COR-L47 (cell line): ENCODE data around the gene ADK.
"Not testable (repeated sequence)": the region's sequence is repeated elsewhere in the genome, so short reads cannot be mapped to it uniquely, and the experiment has no call there.

ENCODE experiments used
- DNase-seq: peaks from one replicate; lab custom pipeline; 2025; lab: John Stamatoyannopoulos, UW

ADK gene

DNA sequence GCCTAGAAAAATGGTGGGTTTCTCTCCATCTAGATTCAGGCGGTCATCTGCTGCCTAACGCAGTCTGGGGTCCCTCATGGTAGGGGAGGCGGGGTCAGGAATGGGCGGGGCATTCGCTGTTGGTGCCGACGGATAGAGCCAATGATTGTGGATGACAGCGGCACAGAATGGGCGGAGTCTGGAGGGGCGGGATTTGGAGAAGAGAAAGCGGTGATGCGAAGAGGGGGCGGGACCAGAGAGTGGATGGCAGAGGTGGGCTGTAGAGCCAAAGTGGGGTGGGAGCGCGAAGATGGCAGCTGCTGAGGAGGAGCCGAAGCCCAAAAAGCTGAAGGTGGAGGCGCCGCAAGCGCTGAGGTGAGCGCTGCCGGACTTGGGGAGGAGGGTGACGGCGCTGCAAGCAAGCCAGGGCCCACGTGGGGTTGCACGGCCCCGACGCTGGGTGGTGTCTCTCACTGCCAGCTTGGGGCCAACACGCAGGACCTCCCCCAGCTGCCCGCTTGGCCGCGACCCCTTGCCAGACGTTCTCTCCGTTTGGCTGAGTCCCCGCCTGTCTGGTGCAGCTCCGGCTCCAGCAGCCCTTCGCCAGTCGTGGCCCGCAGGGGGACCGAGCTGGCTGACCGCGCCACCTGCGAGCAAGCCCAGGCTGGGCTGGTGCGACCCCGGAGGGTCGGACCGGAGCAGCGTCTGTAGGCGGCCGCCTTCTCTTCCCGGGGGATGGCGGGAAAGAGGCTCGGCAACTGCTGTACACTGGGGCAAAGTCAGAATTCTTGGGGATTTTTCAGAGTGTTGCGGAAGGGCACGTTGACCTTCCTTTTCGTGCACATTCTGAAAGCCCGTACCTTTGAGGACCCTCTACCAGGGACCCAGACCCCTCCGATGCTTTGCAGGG is at the start of gene ADK:
Gene ADK, plus strand, starts transcription at position 232 of the 889 bp plus-strand sequence. Its CDS starts 58 bp downstream, at position 290.
- peak; percentile 95 for DNase-seq

DNA sequence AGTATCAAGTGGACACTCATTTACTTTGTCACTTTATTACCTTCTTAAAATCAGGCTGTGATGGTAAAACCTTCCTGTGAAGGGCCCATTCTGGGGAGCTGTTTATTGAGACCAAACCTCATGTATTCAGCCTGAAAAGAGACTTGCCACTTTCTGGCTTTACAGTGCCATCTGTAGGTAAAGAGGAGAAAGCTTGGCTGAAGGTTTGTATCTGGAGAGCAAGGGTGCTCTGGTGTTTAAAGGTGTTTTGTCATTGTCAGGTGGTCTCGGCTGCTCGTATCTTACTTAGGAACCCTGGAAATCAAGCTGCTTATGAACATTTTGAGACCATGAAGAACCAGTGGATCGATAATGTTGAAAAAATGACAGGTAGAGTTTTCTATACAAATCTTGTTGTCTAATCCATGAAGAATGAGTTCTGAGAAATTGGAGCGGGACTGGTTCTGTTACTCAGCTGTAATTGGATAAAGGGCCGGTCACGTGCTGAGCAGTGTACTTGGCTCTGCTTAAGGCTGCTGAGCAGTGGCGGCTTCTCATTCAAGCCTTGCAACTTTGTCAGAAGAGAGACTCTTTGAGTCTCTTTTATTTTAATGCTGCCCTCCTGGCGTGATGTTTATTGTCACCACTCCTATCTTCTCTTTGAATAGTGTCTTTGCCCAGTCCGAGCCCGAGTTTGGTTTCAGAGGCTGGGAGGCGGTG is 47.3 kb upstream of the ADK start:
- no peak for DNase-seq

DNA sequence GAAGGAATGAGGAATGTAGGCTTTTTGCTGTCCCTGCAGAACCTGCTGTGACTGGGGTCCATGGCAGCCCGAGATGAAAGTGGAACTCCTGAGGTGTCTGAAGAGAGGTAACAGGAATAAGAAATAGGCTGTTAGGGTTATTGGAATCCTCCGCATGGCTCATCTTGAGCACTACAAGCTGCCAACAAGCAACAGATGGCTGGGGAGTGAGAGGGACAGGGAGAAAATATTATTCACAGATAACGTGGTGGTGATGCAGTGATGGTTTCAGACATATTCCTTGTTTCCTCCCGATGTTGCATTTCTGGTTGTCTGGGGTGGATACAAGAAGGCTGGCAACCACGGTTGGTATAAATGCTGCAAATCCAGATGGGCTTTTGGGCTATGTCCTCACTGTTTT is 46.5 kb upstream of the ADK start:
- DNase-seq, result no peak

DNA sequence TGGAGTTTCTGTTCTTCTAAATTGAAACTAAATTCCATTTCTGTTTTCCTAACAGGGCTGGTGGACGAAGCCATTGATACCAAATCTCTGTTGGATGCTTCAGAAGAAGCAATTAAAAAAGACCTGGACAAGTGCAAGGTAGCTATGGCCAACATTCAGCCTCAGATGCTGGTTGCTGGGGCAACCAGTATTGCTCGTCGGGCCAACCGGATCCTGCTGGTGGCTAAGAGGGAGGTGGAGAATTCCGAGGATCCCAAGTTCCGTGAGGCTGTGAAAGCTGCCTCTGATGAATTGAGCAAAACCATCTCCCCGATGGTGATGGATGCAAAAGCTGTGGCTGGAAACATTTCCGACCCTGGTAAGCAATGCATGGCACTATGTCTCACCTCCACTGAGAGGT is 46.0 kb upstream of the ADK start:
- DNase-seq, result no peak

DNA sequence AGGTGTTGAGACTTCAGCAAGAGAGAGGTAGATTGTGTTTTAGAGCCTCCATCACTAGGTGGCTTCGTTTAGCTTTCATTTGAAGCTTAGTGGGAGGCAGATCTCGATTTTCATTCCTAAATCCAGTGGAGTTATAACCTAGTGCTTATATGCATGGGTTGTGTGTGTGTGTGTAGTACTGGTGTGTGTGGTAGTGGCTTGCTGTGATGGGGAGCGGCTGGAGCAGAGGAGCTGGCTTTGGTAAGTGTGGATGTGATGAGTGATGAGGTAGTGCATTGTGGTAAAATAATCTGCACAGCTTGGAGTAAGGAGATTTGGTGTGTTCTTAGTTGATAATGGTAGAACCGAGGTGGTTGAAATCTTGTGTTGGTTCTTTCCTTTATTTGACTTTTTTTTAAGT is 43.6 kb upstream of the ADK start:
- no peak for DNase-seq

DNA sequence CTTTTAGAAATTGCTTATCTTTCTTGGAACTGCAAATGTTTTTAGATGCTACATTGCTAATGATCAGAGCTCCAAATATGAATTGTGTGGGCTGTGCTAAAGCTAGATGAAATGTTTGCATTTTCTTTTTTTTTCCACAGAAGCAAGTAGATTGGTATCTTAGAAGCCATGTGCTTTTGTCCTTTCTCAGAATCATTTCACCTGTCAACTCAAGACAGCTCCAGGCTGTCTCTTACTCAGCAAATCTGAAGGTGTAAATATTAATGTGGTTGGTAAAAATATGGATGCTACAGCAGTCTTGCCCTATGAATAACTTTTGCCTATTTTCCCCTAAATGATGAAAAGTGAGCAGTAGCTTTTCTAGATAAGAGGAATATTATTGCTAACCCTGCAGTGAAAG is 41.6 kb upstream of the ADK start:
- no peak for DNase-seq

DNA sequence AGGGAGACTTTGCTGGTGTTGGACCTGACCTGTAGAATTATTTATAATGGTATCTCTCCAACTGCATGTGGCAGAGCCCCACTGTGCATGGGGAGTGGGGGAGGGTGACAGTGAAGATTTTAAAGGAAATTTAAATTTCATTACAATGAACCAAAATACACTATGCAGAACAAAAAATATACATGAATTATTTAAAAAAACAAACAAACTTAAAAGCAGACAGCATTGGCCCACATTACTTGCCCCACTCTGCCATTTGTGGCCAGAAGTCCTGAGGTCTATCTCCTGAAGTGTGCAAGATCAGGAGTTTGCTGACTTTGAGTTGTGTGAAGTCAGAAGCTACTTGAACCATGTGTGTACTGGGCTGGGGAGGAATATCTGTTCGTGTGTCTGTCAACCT is 40.9 kb upstream of the ADK start:
- DNase-seq, result no peak

DNA sequence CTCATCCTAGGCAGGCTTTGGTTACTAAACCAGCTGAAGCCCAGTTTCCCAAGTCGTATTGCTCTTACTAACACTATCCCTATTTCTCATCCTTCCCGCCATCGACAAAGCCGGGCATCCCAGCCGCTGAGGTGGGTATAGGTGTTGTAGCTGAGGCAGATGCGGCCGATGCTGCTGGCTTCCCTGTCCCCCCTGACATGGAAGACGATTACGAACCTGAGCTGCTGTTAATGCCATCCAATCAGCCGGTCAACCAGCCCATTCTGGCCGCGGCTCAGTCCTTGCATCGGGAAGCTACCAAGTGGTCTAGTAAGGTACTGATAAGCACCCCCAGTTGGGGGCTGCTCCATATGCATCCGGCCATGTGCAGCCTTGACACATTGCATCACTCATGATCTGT is 39.2 kb upstream of the ADK start:
- no peak for DNase-seq

DNA sequence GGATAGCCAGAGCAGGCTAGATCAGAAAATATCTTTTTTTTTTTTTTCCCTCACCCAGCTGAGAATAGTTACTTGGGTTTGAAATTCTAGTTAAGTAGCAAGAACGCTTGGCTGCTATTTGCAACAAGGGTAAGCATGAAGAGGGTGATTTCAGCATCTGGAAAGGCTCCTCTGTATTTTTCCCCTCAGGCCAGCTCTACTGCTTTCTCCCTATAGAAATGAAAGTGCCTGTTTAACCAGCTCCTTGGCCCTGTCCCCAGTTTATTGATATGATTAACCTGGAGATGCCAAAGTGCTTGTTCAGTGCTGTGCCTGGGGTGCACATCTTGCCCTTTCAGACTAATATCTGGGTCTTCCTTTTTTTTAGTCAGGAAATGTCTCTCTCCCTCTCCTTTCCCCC is 37.5 kb upstream of the ADK start:
- DNase-seq, result no peak

DNA sequence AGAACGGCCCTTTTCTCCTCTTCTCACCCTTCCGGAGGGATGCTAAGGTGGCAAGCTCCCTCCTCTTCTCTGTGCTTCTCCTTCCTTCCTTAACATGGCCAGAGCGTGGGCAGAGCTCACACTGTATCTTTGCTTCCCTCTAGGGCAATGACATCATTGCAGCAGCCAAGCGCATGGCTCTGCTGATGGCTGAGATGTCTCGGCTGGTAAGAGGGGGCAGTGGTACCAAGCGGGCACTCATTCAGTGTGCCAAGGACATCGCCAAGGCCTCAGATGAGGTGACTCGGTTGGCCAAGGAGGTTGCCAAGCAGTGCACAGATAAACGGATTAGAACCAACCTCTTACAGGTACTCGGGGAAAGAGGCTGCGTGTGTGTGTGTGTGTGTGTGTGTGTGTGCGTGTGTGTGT is 37.0 kb upstream of the ADK start:
- no peak for DNase-seq

DNA sequence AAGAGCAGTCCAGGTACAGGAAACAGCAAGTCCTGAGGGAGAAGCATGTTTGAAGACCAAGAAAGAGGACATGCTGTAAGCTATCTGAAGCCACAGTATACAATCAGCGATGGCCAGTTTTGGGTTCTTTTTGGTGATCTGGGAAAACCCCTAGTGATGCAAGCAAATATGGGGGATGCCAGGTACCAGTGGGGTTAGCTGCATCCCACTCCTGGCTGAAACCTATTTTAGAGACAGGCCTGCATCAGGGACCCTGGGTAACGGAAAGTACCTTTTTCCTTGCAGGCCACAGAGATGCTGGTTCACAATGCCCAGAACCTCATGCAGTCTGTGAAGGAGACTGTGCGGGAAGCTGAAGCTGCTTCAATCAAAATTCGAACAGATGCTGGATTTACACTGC is 33.3 kb upstream of the ADK start:
- DNase-seq, result no peak

DNA sequence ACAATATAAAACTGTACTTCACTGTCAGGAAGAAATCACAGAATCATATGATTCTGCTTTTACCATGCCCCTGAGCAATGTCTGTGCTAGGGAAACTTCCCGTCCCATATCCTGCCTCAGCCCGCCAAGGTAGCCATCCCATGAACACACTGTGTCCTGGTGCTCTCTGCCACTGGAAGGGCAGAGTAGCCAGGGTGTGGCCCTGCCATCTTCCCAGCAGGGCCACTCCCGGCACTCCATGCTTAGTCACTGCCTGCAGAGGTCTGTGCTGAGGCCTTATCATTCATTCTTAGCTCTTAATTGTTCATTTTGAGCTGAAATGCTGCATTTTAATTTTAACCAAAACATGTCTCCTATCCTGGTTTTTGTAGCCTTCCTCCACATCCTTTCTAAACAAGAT is 32.2 kb upstream of the ADK start:
- DNase-seq, result no peak

DNA sequence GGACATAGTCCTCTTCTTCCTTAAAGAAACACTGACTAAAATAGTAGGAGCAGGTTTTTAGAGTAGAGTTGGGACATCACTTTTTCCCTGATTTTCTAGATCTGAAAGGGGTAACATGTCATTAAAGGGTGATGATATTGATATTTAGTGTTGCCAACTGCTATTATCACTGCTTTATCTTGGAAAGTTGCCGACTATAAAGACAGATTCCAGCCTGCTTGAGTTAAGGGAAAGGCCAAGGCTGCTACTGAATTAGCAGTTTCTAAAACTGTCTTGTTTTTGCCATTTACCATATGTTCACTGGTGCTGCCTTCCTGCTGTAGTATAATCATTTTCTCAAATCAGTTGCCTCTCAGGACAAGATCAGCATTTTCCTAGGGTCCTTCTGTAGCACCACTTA is 30.1 kb upstream of the ADK start:
- no peak for DNase-seq

DNA sequence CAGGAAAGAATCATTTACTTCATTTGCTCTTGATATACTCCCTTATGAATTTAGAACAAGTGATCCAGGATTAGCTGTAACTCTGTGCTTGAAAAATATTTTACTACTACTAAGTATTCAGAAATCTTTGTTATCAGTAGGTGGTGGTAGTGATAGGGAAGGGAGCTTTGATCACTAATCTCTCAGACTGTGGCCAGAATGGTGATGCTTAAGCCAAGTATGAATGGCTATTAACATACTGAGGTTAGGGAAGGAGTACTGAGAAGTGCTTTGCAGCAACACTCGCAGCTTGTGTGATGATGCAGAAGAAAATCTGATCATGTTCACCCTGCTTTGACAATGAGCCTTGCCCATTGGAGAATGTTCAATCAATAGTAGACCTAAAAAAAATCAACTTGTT is 29.7 kb upstream of the ADK start:
- DNase-seq, result no peak

DNA sequence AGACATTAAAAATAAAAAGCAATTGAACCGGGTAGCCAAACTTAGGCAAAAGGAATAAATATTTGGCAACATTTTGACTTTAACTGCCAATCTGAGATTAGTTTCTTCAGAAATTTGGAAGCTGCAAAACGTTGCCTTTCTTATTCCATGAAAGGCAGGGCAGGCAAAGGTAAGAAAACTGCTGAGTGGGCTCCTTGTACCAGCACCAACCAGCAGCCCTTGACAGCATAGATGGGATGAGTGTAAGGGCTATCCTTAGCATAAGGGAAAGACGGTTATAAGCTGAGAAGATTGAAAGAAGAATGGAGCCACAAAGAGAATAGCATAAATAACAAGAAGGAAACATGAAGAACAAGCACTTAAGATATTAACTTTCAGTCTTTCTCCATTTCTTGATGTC is 29.0 kb upstream of the ADK start:
- no peak for DNase-seq

DNA sequence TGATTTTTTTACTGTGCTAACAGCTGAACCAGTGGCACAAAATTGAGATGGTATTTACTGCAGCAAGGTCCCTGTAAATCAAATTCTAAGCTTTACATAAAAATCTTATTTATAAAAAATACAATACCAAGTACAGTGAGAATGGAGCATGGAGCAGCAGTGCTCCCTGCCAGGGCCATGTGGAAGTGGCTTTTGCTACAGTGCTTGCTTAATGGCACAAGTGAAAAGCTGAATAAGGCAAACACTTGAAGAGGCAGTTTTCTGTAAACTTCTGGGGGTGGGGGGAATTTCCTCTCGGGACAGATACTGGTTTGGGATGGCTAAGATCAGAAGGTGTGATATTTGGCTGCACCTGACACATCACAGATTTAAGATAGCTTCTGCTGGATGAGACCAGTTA is 27.9 kb upstream of the ADK start:
- no peak for DNase-seq

DNA sequence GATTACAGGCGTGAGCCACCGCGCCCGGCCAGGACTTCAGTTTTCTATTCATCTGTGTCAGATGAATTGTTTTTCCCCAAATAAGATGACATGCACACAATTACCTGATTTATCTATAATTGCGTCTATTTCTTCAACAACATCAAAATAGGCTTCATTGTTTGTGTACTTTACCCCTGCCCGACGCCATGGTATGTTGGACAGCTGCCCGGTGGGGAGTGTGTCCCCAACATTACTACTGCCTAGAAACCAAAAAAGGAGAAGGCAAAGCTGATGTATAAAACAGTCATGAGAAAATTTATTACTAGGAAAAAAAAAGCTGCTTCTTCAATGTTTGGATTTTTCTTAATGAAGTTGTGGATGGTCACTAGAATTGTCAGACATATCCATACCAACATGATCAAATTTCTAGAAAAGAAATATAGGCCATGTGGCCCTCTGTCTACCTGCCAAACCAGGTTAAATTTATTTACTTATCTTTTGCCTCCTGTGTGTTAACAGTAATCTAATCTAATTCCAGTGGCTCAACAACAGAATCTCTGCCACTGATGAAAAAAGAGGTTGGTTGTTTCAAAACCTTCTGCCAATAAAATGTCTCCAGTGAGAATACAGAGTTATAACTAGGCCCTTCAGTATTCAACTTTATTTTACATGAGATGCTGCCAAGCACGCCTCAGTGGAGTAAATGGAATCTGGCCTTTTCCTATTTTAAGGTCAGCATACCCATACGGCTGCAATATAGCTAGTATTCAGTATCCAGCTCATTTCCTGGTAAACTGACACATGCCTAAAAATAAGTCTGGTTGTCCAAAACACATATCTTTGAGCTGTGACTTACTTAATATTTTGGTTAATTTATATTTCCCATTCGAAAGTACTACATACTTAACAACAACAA is 16.8 kb upstream of the ADK start:
- peak; percentile 33 for DNase-seq

DNA sequence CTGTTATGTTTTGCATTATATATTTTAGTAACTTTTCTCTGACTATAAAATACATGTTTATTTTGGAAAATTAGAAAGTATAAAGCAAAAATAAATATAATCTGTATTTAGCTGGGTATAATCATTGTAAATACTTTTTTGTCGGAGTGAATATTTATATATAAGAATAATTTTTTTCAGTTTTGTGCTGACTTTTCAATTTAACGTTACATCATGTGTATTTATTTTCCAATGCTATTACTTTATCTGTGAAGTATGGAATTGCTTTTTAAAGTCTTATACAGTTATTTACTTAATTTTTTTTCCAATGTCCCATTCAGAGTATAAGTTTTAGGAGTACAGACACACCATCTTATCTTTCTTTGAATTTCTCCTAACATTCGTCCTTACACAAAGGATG is 15.6 kb upstream of the ADK start:
- DNase-seq, result no peak

DNA sequence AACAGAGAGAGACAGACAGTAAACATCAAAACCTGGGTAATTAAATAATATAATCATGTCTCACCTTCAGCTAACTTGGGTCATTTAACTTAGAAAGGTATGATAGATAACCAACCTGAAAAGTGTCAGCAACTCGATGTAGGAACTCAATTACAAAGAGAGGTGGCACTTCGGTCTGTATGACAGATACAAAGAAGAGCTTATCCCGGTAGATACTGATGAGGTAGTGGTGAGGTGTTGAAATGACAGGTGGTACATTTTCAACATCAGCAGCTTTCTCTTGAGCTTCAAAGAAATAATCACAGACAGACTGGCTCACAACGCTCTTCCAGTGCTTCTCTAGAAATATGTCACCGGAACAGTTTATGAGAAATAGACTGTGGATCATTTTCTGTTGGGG is 13.0 kb upstream of the ADK start:
- DNase-seq, result no peak

DNA sequence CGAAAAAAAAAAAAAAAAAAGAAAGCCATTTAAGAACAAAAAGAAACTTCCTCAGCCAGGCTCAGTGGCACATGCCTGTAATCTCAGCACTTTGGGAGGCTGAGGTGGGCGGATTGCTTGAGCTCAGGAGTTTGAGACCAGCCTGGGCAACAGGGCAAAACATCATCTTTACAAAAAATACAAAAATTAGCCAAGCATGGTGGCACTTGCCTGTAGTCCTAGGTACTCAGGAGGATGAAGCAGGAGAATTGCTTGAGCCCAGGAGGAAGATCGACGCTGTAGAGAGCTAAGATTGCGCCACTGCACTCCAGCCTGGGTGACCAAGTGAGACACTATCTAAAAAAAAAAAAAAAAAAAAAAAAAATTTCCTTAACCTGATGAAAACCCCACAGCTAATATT is 12.4 kb upstream of the ADK start:
- DNase-seq, result not testable (repeated sequence)

DNA sequence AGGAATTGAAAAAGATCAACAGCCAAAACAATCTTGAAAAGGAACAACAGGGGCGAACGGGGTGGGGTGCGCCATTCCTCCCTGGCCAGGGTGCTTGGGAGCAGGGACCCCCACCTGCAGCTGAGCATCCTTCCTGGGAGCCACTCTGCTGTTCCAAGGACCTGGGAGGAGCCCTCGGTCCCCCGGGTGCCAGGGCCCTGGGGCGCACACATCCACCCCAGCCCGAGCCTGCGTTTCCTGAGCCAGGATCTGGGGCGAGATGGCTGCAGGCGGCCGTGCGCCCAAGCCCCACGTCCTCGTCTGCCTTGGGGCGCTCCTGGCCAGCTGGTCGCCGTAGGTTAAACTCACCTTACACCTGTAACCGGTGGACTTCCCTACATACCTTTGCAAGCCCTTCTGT is 11.0 kb upstream of the ADK start:
- DNase-seq, result no peak

DNA sequence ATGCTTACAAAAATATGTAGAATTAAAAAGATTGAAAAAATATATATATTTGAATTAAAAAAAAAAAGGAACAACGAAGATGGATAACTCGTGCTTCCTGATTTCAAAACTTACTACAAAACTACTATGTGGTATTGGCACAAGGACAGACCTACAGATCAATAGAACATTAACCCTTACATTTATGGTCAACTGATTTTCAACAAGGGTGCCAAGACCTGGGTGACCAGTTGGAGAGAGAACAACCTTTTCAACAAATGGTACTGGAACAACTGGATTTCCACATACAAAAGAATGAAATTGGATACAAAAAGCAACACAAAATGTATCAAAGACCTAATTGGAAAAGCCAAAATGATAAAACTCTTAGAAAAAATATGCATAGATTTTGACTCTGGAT is 10.5 kb upstream of the ADK start:
- DNase-seq, result no peak

DNA sequence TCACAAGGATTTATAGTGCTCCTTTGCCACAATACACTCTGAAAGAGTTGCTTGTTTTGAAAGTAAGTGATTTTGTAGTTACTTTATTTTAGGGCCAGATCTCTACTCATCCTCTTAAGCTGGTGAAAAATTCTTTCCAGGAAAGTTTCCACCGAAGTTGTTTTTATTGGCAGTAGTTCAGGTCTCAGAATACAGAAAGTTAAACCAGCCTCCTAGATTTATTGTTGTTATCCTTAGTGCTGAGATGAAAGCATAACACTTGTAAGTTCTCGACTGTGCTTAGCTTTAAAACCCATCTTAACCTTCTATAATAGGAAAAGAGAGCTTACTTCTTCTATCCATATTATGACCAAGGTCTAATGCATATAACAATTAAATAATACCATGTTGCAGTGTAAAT is 5.9 kb upstream of the ADK start:
- DNase-seq, result no peak
